Neural progenitor cell (in vitro differentiated cells): Measurements from ENCODE around the gene USP16. TPM values are rescaled to one million over a fixed set of nuclear protein-coding genes. Genes with fewer than 3 reads are reported as not detected.
"Not testable (repeated sequence)": the region's sequence is repeated elsewhere in the genome, so short reads cannot be mapped to it uniquely, and the experiment has no call there.

ENCODE experiments used
- DNase-seq: peaks from one replicate; pipeline ENCODE4 v3.0.0-alpha.2; 2016; ENCODE audit warnings: low spot score
- H2AFZ ChIP-seq: fragments of 200-600 bp; sonication (generic); replicated peaks from 2 replicates; pipeline ENCODE4 v1.6.1; 2016; ENCODE audit warnings: antibody characterized with exemption
- H3F3A ChIP-seq: fragments of 200-600 bp; sonication (generic); 2 replicates; pipeline ENCODE4 v1.6.1; 2016; ENCODE audit warnings: antibody characterized with exemption, low read depth
- H3K27ac ChIP-seq: fragments of 200-600 bp; sonication (generic); 2 replicates; pipeline ENCODE4 v1.5.1; 2016; ENCODE audit warnings: mild to moderate bottlenecking
- H3K27me3 ChIP-seq: fragments of 200-600 bp; sonication (generic); 2 replicates; pipeline ENCODE4 v1.6.1; 2016; ENCODE audit warnings: mild to moderate bottlenecking, moderate library complexity
- H3K36me3 ChIP-seq: fragments of 200-600 bp; sonication (generic); 2 replicates; pipeline ENCODE4 v1.5.1; 2016
- H3K4me1 ChIP-seq: fragments of 200-600 bp; sonication (generic); 2 replicates; pipeline ENCODE4 v1.6.1; 2016; ENCODE audit warnings: mixed run types
- H3K4me2 ChIP-seq: fragments of 200-600 bp; sonication (generic); 2 replicates; pipeline ENCODE4 v1.6.1; 2016
- H3K4me3 ChIP-seq: fragments of 200-600 bp; sonication (generic); 2 replicates; pipeline ENCODE4 v1.5.1; 2016
- H3K79me2 ChIP-seq: fragments of 200-600 bp; sonication (generic); 2 replicates; pipeline ENCODE4 v1.6.1; 2016; ENCODE audit warnings: low read depth
- H3K9ac ChIP-seq: fragments of 200-600 bp; sonication (generic); 2 replicates; pipeline ENCODE4 v1.6.1; 2016
- H3K9me3 ChIP-seq: fragments of 200-600 bp; sonication (generic); 2 replicates; pipeline ENCODE4 v1.5.1; 2016; ENCODE audit warnings: low read depth
- H4K20me1 ChIP-seq: fragments of 200-600 bp; sonication (generic); 2 replicates; pipeline ENCODE4 v1.6.1; 2016; ENCODE audit warnings: low read depth
- H3K27ac Mint-ChIP-seq: 3 replicates; pipeline ENCODE4 v1.8.0; 2021; ENCODE audit warnings: mixed read lengths
- H3K27me3 Mint-ChIP-seq: 2 replicates; pipeline ENCODE4 v1.8.0; 2022; ENCODE audit warnings: low read depth, mild to moderate bottlenecking, inconsistent platforms, moderate library complexity, mixed read lengths; ENCODE audit not compliant: insufficient read depth
- H3K36me3 Mint-ChIP-seq: 3 replicates; pipeline ENCODE4 v1.8.0; 2021; ENCODE audit warnings: mixed read lengths
- H3K4me1 Mint-ChIP-seq: 3 replicates; pipeline ENCODE4 v1.8.0; 2021; ENCODE audit warnings: mixed read lengths
- H3K4me3 Mint-ChIP-seq: 3 replicates; pipeline ENCODE4 v1.8.0; 2021; ENCODE audit warnings: mild to moderate bottlenecking, moderate library complexity, mixed read lengths
- H3K9me3 Mint-ChIP-seq: 3 replicates; pipeline ENCODE4 v1.8.0; 2020; ENCODE audit warnings: mixed read lengths
- EZH2 ChIP-seq: fragments of 200-600 bp; sonication (generic); IDR thresholded peaks from 2 replicates; pipeline ENCODE4 v1.6.1; 2017; ENCODE audit warnings: antibody characterized with exemption, mild to moderate bottlenecking, moderate library complexity
- EZH2phosphoT487 ChIP-seq: fragments of 200-600 bp; sonication (generic); IDR thresholded peaks from 2 replicates; pipeline ENCODE4 v1.6.1; 2017; ENCODE audit warnings: antibody characterized with exemption
- total RNA-seq: library from RNA; depleted of rRNA; stranded (reverse); fragments of >200 nt; gene quantifications from 2 replicates; pipeline ENCODE4 v1.2.3, GENCODE V29; 2015; ENCODE audit warnings: low replicate concordance
- TF ChIP-seq, protein P1 (sequence below): fragments of 200-600 bp; sonication (generic); IDR thresholded peaks from 2 replicates; pipeline ENCODE4 v1.5.1; 2017; ENCODE audit warnings: antibody characterized with exemption, mild to moderate bottlenecking

USP16 gene
- total RNA-seq, 1 donor from 2014 or later: 38.5 TPM

DNA sequence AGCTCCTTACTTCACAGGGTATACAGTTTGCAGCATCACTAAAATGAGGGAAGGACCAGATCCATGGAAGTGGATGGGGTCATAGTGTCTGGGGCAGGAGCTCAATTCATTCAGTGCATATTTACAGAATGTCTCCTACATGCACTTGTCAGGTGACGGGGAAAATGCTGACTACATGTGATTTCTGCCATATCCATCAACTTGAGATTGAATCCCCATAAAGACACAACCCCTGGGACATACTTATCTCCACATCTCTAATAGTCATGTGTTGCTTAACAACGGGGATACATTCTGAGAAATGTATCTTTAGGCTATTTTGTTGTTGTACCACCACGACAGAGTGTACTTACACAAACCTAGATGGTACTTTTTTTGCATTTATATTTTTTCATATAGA lies 17.3 kb upstream of the USP16 start:
- H3K79me2 ChIP-seq: no peaks in the 10 kb centered on the region
- peaks cover 6% of the 10 kb centered on the region for H3K27me3 Mint-ChIP-seq
- peaks cover 4% of the 10 kb centered on the region for H3K27me3 ChIP-seq
- no peak for DNase-seq
- H3K27ac Mint-ChIP-seq: no peak overlapping the region
- H3K4me1 ChIP-seq: no peaks in the 10 kb centered on the region
- no peak overlapping the region for H3K4me3 ChIP-seq
- no peak overlapping the region for H2AFZ ChIP-seq
- no peak overlapping the region for H3K9ac ChIP-seq
- H3K36me3 ChIP-seq: no peaks in the 10 kb centered on the region
- no peak overlapping the region for H3K27ac ChIP-seq
- no peaks in the 10 kb centered on the region for H3K9me3 ChIP-seq
- H4K20me1 ChIP-seq: no peaks in the 10 kb centered on the region
- peaks cover 12% of the 10 kb centered on the region for H3F3A ChIP-seq
- H3K4me3 Mint-ChIP-seq: no peak overlapping the region
- H3K4me1 Mint-ChIP-seq: peaks cover 2% of the 10 kb centered on the region
- no peaks in the 10 kb centered on the region for H3K36me3 Mint-ChIP-seq
- H3K9me3 Mint-ChIP-seq: no peaks in the 10 kb centered on the region
- H3K4me2 ChIP-seq: no peak overlapping the region
- TF ChIP-seq EZH2phosphoT487 (no peak), EZH2 (no peak)
- TF ChIP-seq, protein P1, sequence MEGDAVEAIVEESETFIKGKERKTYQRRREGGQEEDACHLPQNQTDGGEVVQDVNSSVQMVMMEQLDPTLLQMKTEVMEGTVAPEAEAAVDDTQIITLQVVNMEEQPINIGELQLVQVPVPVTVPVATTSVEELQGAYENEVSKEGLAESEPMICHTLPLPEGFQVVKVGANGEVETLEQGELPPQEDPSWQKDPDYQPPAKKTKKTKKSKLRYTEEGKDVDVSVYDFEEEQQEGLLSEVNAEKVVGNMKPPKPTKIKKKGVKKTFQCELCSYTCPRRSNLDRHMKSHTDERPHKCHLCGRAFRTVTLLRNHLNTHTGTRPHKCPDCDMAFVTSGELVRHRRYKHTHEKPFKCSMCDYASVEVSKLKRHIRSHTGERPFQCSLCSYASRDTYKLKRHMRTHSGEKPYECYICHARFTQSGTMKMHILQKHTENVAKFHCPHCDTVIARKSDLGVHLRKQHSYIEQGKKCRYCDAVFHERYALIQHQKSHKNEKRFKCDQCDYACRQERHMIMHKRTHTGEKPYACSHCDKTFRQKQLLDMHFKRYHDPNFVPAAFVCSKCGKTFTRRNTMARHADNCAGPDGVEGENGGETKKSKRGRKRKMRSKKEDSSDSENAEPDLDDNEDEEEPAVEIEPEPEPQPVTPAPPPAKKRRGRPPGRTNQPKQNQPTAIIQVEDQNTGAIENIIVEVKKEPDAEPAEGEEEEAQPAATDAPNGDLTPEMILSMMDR: no peak

GRCh38 chr21:29007810-29008209 lies 16.7 kb upstream of the USP16 start:
- H3K9me3 Mint-ChIP-seq: peaks cover 4% of the 10 kb centered on the region
- peaks cover 2% of the 10 kb centered on the region for H3K4me1 Mint-ChIP-seq
- no peak overlapping the region for H2AFZ ChIP-seq
- H3K36me3 Mint-ChIP-seq: no peaks in the 10 kb centered on the region
- no peak for TF ChIP-seq EZH2phosphoT487
- TF ChIP-seq, protein P1: no peak
- TF ChIP-seq EZH2: no peak
- DNase-seq: no peak
- H4K20me1 ChIP-seq: no peaks in the 10 kb centered on the region
- no peaks in the 10 kb centered on the region for H3K9me3 ChIP-seq
- no peak overlapping the region for H3K4me2 ChIP-seq
- H3K9ac ChIP-seq: no peak overlapping the region
- H3K27me3 Mint-ChIP-seq: peaks cover 4% of the 10 kb centered on the region
- no peak overlapping the region for H3K4me3 ChIP-seq
- no peaks in the 10 kb centered on the region for H3K4me1 ChIP-seq
- no peak overlapping the region for H3K27ac ChIP-seq
- no peak overlapping the region for H3K4me3 Mint-ChIP-seq
- peaks cover 5% of the 10 kb centered on the region for H3F3A ChIP-seq
- no peaks in the 10 kb centered on the region for H3K79me2 ChIP-seq
- no peak overlapping the region for H3K27ac Mint-ChIP-seq
- H3K27me3 ChIP-seq: peaks cover 4% of the 10 kb centered on the region
- H3K36me3 ChIP-seq: no peaks in the 10 kb centered on the region

DNA sequence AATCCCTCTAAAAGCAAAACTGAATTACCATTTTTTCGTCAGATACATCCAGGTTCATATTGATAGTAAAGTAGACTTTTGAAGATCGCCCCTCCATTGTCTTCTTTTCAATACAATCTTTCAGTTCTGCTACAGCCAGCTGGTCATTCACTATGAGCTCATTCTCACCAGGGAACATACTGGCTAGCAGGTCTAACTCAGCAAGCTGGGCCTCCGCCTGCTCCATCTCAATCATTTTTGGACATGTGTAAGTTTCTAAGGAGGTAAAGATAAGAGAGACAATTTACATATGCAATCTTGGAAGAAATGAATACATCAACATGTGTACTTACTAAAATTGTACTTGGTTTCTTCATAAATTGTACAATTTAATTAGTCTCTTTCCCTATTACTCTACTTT lies 16.1 kb upstream of the USP16 start:
- H4K20me1 ChIP-seq: no peaks in the 10 kb centered on the region
- H3K9me3 ChIP-seq: no peaks in the 10 kb centered on the region
- Mint-ChIP-seq H3K4me3 (no peak overlapping the region), H3K36me3 (no peaks in the 10 kb centered on the region), H3K27ac (no peak overlapping the region), H3K9me3 (peaks cover 7% of the 10 kb centered on the region), H3K27me3 (peaks cover 3% of the 10 kb centered on the region), H3K4me1 (peaks cover 2% of the 10 kb centered on the region)
- no peak overlapping the region for H2AFZ ChIP-seq
- no peak overlapping the region for H3K9ac ChIP-seq
- H3K4me3 ChIP-seq: no peak overlapping the region
- TF ChIP-seq EZH2phosphoT487: no peak
- TF ChIP-seq, protein P1: no peak
- TF ChIP-seq EZH2: no peak
- H3F3A ChIP-seq: peaks cover 3% of the 10 kb centered on the region
- H3K4me1 ChIP-seq: no peaks in the 10 kb centered on the region
- H3K79me2 ChIP-seq: no peaks in the 10 kb centered on the region
- no peak overlapping the region for H3K27ac ChIP-seq
- peaks cover 4% of the 10 kb centered on the region for H3K27me3 ChIP-seq
- no peaks in the 10 kb centered on the region for H3K36me3 ChIP-seq
- no peak overlapping the region for H3K4me2 ChIP-seq
- DNase-seq: no peak

DNA sequence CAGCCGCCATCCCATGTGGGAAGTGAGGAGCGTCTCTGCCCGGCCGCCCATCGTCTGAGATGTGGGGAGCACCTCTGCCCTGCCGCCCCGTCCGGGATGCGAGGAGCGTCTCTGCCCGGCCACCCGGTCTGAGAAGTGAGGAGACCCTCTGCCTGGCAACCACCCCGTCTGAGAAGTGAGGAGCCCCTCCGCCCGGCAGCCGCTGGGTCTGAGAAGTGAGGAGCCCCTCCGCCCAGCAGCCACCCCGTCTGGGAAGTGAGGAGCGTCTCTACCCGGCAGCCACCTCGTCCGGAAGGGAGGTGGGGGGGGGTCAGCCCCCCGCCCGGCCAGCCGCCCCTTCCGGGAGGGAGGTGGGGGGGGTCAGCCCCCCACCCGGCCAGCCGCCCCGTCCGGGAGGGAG lies 13.2 kb upstream of the USP16 start:
- not testable (repeated sequence) for H3K36me3 ChIP-seq, H3F3A ChIP-seq, DNase-seq, H3K27ac Mint-ChIP-seq, H3K4me2 ChIP-seq, H3K9me3 Mint-ChIP-seq, H4K20me1 ChIP-seq, H3K27me3 Mint-ChIP-seq, H3K9ac ChIP-seq, H3K36me3 Mint-ChIP-seq, H3K4me1 ChIP-seq, H3K79me2 ChIP-seq, H3K27ac ChIP-seq, H2AFZ ChIP-seq, H3K9me3 ChIP-seq, H3K4me1 Mint-ChIP-seq, H3K27me3 ChIP-seq, H3K4me3 Mint-ChIP-seq, H3K4me3 ChIP-seq
